ENCODE results near the gene MAEA.

The MAEA gene

DNA sequence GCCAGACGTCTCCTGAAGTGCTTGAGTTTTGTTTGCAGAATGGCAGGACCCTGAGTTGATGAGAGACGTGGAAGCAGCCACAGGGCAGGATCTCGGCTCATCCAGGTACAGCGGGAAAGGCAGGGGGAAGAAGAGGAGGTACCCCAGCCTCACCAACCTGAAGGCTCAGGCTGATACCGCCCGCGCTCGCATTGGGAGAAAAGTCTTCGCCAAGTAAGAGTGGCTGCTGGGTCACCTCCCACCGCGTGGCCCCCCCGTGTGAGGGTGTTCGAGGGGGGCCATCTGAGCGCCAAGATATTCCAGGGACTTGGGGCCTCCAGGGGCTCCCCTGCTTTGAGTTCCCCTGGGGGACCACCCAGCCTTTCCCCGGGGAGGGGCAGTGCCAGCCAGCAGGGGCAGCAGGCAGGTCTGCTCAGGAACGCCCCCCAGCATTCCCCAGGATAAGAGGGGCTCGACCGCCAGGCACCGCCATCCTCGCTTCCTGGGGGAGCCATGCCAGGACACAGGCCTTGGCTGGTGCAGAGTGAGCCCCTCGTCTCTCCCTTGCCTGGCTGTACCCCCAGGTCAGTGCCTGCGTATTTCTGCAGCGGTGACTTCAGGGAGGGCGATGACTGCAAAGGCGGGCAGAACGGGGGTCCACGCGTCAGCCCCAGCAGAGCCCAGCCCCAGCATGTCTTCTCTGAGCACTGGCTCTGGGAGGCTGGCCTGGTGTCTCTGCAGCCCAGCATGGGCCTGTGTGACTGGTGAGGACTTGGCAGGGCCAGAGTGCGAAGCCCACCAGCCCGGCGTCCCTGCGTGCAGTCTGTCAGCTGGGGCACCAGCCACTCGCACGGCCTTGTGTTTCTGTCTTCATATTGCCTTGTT lies 94.3 kb downstream of the MAEA start:
- no peak for DNase-seq

- no peak for DNase-seq
Observed at GRCh38 chr4:1384675-1385372, 95.1 kb downstream of the MAEA start.

DNA sequence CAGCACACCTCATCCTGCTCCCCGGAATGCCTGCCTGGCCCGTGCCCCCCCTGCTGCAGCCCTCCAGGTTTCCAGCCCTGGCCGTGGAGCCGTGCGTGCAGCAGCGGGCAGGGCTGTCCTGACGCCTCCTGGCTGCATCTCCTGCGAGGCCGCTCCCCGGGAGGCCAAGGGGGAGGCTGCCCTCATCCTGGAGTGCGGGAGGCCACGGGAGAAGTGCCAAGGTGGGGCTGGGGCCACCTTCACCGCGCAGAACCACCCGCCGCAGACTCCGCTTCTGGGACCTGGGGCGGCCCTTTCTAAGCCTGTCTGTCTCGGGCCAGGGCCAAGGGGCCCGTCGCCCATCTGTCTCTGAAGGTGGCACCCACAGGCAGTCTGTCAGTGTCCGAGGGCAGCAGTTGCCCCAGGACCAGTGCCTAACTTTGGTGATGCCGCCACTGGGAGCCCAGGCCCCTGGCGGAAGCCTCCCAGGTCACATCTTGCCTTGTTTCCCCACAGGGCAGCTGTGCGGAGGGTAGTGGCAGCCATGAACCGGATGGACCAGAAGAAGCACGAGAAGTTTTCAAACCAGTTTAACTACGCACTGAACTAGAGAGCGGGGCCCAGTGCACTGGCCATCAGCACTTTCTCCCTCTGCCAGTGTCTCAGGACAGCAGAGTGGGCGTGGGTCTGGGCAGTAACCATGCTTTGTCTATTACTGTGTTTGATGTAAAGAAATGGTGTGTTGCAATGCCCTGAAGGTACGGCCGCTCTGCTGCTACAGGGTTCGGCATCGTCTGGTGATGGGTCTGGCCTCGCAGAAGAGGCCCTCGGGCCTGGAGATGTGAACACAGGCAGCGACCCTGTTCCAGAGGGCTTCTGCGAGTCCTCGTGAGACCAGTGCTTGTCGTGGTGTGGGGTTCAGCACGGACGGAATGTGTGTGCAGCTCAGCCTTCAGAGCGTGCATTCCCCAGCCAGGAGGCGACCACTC lies 96.0 kb downstream of the MAEA start:
- no peak for DNase-seq

All from NCI-H1092 treated with DMSO at 0.1 percent for 48 hours (cell line).